Ascending aorta (tissue), 2 donors: Measurements from ENCODE around the gene ELAVL2. TPM values are rescaled to one million over a fixed set of nuclear protein-coding genes. Genes with fewer than 3 reads are reported as not detected.

Experiments used
- DNase-seq, 2 donors: peaks; one replicate each; pipeline ENCODE4 v3.0.0-alpha.2; 2019; ENCODE audit warnings: low spot score in 2 of 2
- H3K27ac ChIP-seq, 2 donors: fragments of 200-600 bp; sonication (generic); one replicate each; pipeline ENCODE4 v1.5.1; 2016 to 2017; ENCODE audit warnings: mild to moderate bottlenecking in 1 of 2
- H3K27me3 ChIP-seq: fragments of 200-600 bp; sonication (generic); one replicate; pipeline ENCODE4 v1.5.1; 2017
- H3K36me3 ChIP-seq, 2 donors: fragments of 200-600 bp; sonication (generic); one replicate each; pipeline ENCODE4 v1.5.1; 2016
- H3K4me1 ChIP-seq, 2 donors: fragments of 200-600 bp; sonication (generic); one replicate each; pipeline ENCODE4 v1.5.1; 2016 to 2017; ENCODE audit warnings: mild to moderate bottlenecking in 1 of 2
- H3K4me3 ChIP-seq, 2 donors: fragments of 200-600 bp; sonication (generic); one replicate each; pipeline ENCODE4 v1.5.1; 2016 to 2017; ENCODE audit warnings: mild to moderate bottlenecking in 1 of 2
- H3K9me3 ChIP-seq, 2 donors: fragments of 200-600 bp; sonication (generic); one replicate each; pipeline ENCODE4 v1.5.1; 2016
- CTCF ChIP-seq, 3 experiments: fragments of 200-600 bp in 2 of 3; fragments of 450-650 bp in 1 of 3; sonication (generic) in 2 of 3; IDR thresholded peaks; one replicate each; pipeline ENCODE4 v1.5.1; 2016 to 2019; ENCODE audit warnings: antibody characterized with exemption in 3 of 3, mild to moderate bottlenecking in 1 of 3, moderate library complexity in 1 of 3
- intact Hi-C: fragments of 100-400 bp; cut with DNase I; formaldehyde crosslinking; loops from one replicate; pipeline ENCODE4 v1.15.1; 2023
- total RNA-seq: library from RNA; depleted of rRNA; stranded (reverse); fragments of >200 nt; gene quantifications from one replicate; pipeline ENCODE4 v1.1.0, GENCODE V29; 2016

The ELAVL2 gene
- total RNA-seq, 1 donor from 2014 or later, result not detected

DNA sequence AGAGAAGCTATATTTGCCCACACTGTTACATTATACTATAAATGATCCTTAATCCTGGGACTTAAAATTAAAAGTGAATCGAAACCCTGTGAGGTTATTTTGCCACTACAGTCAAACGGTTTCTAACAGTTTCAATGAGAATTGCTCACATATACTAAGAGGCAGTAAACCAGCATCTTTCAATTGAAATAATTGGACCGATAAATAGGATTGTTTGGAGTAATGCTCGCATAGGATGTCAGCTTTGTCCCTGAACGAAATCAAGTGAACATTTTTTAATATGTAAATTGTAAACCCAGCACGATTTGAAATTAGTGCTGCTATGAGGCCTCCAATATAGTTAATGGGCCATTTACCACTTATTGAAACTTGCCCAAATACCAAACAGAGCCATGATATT lies 60.5 kb downstream of the ELAVL2 start:
- TF ChIP-seq CTCF (IDR thresholded peaks at IDR 0.05), result no peak
- no peaks in the 10 kb centered on the region for H3K36me3 ChIP-seq
- no peak for DNase-seq
- H3K4me1 ChIP-seq, result no peaks in the 10 kb centered on the region
- no peak overlapping the region for H3K4me3 ChIP-seq
- H3K27ac ChIP-seq, result no peak overlapping the region
- intact Hi-C loops, result no loop called here
- H3K27me3 ChIP-seq, result no peaks in the 10 kb centered on the region
- H3K9me3 ChIP-seq, result no peaks in the 10 kb centered on the region

DNA sequence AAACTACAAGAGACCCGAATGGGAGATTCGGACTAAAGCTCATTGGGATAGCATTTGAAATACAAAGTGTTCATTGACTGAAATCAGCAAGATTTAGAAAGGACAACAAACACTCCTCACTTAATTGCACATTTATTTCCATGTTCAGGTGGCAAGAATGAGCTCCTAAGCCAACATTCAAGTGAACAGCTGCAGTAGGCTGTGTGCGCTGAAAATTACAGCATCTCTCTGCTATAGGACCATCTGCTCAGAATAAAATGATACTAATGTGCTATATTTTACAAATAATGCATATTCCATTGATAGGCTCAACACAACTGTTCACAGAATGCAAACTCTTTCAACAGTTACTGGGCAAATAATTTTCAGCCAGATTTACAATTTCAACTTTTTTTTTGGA lies 61.8 kb downstream of the ELAVL2 start:
- intact Hi-C loops, result no loop called here
- Histone ChIP-seq H3K27me3 (no peaks in the 10 kb centered on the region), H3K4me3 (no peak overlapping the region), H3K27ac (no peak overlapping the region), H3K9me3 (no peaks in the 10 kb centered on the region), H3K4me1 (no peaks in the 10 kb centered on the region), H3K36me3 (no peaks in the 10 kb centered on the region)
- no peak for TF ChIP-seq CTCF (IDR thresholded peaks at IDR 0.05)
- no peak for DNase-seq

DNA sequence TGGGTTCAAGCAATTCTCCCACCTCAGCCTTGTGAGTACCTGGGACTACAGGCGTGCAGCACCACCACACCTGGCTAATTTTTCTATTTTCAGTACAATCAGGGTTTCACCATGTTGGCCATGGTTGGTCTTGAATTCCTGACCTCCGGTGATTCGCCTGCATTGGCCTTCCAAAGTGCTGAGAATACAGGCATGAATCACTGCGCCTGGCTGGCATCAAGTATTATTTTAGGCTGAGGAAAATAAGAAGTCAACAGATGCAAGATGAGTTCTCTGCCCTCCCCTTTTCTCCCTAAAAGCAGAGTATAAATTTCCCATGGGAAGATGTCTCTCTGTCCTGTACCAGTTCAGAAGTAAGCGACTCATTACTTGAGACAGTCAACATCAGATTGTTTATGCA lies 71.5 kb downstream of the ELAVL2 start:
- TF ChIP-seq CTCF (IDR thresholded peaks at IDR 0.05), result no peak
- H3K27me3 ChIP-seq, result no peaks in the 10 kb centered on the region
- H3K36me3 ChIP-seq, result no peaks in the 10 kb centered on the region
- no peak overlapping the region for H3K27ac ChIP-seq
- H3K9me3 ChIP-seq, result no peaks in the 10 kb centered on the region
- no peak overlapping the region for H3K4me3 ChIP-seq
- no peaks in the 10 kb centered on the region for H3K4me1 ChIP-seq
- no peak for DNase-seq
- intact Hi-C loops, result no loop called here

- H3K9me3 ChIP-seq, result no peaks in the 10 kb centered on the region
- intact Hi-C loops, result no loop called here
- no peaks in the 10 kb centered on the region for H3K27me3 ChIP-seq
- TF ChIP-seq CTCF (IDR thresholded peaks at IDR 0.05), result no peak
- no peak for DNase-seq
- H3K4me3 ChIP-seq, result no peak overlapping the region
- H3K4me1 ChIP-seq, result no peaks in the 10 kb centered on the region
- H3K27ac ChIP-seq, result no peak overlapping the region
- no peaks in the 10 kb centered on the region for H3K36me3 ChIP-seq
These were observed 73.2 kb downstream of the ELAVL2 start for GRCh38 chr9:23752859-23753258.

DNA sequence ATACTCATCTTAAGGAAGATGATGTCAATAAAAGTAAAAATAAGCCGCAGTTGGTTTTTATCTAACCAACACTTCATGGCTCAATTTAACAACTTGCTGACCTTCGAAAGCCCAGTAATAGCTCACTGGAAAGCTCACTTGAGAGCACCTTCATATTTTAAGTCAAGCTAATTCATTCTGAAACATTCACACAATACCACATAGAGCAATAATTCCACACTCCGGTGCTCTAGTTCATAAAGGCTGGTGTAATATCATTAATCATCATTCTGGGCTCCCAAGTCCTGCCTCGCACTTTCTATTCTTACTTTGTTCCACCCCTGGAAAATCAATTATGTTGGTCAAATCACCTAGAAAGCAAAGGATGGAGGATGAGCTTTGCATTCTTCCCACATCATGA lies 74.4 kb downstream of the ELAVL2 start:
- Histone ChIP-seq H3K27ac (no peak overlapping the region), H3K36me3 (no peaks in the 10 kb centered on the region), H3K9me3 (no peaks in the 10 kb centered on the region), H3K4me1 (no peaks in the 10 kb centered on the region), H3K4me3 (no peak overlapping the region), H3K27me3 (no peaks in the 10 kb centered on the region)
- no peak for DNase-seq
- no peak for TF ChIP-seq CTCF (IDR thresholded peaks at IDR 0.05)
- intact Hi-C loops, result no loop called here

DNA sequence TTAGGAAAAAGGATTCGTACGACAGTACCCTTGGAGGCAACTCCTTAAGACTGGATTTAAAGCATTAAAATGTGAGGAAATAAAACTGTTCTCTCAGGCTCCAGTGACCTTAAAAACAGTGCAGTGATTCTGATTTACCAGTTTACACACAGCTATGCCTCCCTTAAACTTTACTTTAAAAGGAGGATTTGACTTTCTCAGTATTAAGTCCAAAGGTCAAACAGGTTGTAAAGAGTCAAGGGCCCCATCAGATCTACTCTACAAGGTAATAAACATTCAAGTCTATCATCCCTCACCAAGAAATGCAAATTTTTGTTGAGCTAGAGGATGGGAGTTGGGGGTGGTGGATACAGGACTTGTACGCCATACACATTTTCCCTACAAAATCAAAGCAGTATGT lies 75.2 kb downstream of the ELAVL2 start:
- Histone ChIP-seq H3K4me1 (no peaks in the 10 kb centered on the region), H3K36me3 (no peaks in the 10 kb centered on the region), H3K9me3 (no peaks in the 10 kb centered on the region), H3K27ac (no peak overlapping the region), H3K4me3 (no peak overlapping the region), H3K27me3 (no peaks in the 10 kb centered on the region)
- DNase-seq, result no peak
- intact Hi-C loops, result no loop called here
- TF ChIP-seq CTCF (IDR thresholded peaks at IDR 0.05), result no peak
